Ramos (cell line): ENCODE measurements around the gene THOC7.

Experiments used
- in situ Hi-C: fragments of 300-500 bp; cut with MboI; formaldehyde crosslinking; loops from one replicate; pipeline ENCODE4 v1.14.3; 2022; ENCODE audit warnings: low sequenced_read_pairs; ENCODE audit not compliant: unreplicated experiment

Gene THOC7

GRCh38 chr3:63863150-63864007 is at the start of gene THOC7, which contains the start of gene ATXN7:
TSS of gene THOC7 (minus strand) at chr3:63863805. CDS start at chr3:63863790, 15 bp downstream.
TSS of gene ATXN7 (plus strand) at chr3:63863867. CDS start at chr3:63912599, 48,732 bp downstream.
- in situ Hi-C loops = no loop called here

- in situ Hi-C loops = no loop called here
Observed at GRCh38 chr3:63912768-63913588, 49.4 kb upstream of the THOC7 start.

- in situ Hi-C loops = no loop called here
Observed at GRCh38 chr3:63911873-63912767, 48.5 kb upstream of the THOC7 start, which contains the start of gene SCAANT1. TSS of gene SCAANT1 (minus strand) at chr3:63912383.

GRCh38 chr3:63911509-63911872 is 47.9 kb upstream of the THOC7 start:
- in situ Hi-C loops = no loop called here

GRCh38 chr3:63910891-63911290 is 47.3 kb upstream of the THOC7 start:
- in situ Hi-C loops = no loop called here

DNA sequence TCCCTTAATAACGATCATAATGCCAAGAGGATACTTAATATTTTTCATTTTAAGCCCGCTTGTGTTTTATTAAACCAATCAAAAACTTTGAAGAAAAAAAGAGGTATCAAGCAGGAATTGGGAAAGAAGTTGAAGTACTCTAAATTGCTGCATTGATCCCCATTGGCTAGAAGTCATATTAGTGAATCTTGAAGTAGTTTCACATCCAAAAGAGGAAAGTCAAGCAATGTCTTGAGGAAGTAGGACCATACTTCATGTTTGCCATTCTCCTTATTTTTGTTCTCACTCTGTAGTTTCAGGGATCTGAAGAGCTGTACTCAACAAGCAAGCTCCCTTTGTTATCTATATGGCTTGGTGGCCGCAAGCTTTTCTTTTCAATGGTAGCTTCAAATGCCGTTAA is 46.4 kb upstream of the THOC7 start:
- in situ Hi-C loops = no loop called here

GRCh38 chr3:63909431-63909830 is 45.8 kb upstream of the THOC7 start:
- in situ Hi-C loops = no loop called here

DNA sequence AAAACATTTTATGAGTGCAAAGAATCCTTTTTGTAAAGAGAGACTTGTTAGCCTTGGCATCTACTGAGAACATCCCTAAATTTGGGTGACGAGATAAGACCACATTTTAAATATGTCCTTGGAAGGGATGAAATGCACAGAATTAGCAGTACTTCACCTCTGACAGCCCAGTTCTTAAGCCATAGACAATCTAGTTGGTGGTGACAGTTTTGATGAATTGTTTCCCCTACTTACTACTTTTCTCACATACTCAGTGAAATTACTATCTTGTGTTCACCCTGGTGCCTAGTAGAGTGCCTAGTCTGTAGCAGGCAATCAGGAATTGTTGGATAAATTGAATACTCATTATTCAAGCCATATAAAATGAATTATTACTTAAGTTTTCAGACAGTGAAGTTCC is 45.2 kb upstream of the THOC7 start:
- in situ Hi-C loops = no loop called here

- in situ Hi-C loops = no loop called here
Observed at GRCh38 chr3:63908081-63908736, 44.6 kb upstream of the THOC7 start.

GRCh38 chr3:63905731-63906620 is 42.4 kb upstream of the THOC7 start:
- in situ Hi-C loops = no loop called here

- in situ Hi-C loops = no loop called here
Observed at GRCh38 chr3:63900459-63900858, 36.9 kb upstream of the THOC7 start.

DNA sequence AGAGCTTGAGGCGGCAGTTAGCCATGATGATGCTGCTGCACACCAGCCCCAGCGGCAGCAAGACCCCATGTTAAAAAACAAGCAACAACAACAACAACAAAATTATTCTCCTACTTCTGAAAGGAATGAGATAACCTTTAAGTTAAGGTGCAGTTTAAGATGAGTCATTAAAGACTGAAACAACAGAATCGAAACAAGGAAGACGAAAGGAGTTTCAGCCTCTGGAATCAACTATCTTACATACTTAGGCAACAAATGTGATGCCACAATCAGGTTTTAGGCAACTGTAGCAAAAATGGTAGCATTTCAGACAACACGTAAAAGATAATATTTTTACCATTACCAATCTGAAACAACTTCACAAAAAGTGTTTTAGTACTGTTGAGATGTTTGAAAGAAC is 36.4 kb upstream of the THOC7 start:
- in situ Hi-C loops = no loop called here

DNA sequence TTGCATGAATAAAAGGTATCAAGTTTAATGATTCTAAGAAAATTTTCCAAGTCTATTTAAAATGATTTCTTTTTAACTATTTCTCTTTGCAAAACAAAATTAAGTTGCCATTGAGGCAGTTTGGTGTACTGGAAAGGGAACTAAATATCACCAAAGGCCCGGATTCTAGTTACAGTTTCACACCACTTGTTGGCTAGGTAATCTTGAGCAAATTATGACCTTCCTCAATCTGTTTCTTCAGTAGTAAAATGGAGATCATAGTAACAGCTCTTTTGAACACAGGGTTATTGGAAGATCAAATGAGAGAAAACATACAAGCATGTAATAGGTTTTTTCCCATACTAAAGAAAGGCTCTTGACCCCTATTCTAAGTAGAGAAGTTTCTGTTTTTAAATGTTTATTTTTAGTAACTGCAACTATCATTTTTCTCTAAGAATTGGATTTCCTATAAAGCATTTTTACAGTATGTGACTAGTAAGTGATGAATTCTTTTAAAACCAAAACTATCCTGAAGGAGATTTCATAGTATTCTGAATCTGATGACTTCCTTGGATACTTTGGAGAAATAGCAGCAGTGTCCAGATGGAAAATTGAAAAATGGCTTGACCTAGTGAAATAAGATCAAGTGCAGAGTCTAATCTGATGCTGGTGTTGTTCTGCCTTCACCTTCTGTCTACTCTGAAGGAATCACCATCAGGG is 32.9 kb upstream of the THOC7 start:
- in situ Hi-C loops = no loop called here

DNA sequence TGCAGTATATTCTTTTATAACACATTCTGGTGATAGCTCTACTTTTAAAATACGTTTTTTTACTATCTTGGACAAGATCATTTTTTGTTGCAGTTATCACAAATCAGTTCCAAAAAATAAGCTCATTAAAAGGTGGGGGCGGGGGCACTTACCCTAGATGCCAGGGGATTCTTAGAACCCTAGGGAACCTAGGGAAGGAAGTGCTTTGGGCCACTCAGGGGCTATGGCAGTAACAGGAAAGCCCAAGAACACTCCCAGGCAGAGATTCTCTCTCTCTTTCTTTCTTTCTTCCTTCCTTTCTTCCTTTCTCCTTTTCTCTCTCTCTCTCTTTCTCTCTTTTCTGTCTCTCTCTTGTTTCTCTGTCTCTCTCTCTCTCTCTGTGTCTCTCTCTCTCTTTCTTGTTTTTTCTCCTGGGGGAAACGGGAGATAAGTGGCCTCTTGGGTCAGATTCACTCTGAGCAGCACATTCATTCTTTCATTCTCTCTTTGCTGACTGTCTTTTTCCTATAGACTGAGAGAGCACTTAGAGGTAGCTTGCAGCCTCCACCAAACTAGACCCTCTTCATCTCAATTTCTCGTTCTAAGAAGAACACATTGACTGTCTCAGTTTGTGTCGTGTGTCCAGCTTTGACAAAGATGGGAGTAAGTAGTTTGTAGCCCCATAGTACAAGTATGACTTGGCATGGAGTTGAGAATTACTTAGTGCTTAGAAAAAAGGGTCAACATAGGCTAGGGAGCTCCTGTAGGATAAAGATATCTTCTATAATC is 32.0 kb upstream of the THOC7 start:
- in situ Hi-C loops = no loop called here

DNA sequence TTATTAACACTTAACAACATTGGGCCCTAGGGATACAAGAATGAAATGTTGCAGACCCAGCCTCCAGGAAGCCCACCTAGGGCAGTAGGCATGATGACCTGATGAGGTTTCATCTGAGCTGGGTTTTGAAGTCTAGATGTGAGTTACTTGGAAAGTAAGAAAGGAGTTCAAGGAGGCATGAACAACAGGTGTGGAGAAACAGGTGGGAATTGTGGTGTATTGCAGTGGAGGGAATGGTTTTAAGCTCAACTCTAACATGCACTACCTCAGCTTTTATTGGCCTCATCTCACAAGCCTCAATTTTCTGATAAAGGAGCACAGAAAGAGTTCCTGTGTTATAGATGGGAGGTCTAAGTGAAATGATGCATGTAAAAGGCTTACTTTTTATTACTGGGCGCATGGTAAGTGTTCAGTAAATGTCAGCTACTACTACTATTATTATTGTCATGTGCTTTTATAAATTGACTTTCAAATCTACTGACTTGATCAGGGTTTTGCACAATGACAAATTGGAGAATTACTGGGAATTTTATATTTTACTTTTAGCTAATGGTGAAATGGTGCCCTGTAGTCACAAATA is 29.3 kb upstream of the THOC7 start:
- in situ Hi-C loops = no loop called here

DNA sequence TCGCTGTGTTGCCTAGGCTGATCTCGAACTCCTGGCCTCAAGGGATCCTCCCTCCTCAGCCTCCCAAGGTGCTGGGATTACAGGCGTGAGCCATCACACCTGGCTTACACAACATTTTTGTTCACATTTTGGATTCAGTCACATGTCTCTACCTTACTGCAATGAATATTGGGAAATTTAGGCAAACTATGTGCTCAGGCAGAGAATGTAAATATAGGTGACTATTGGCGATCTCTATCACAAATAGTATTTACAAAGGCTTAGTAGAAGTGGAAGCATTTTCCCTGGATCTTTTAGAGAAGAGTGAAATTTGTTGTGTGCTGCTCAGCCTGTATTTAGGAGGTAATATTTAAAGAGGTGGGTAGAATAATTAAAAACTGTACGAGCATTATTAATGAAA is 27.9 kb upstream of the THOC7 start:
- in situ Hi-C loops = no loop called here

GRCh38 chr3:63886858-63887257 is 23.3 kb upstream of the THOC7 start:
- in situ Hi-C loops = no loop called here
